A673 (cell line): ENCODE results near the gene SLC16A9.

Experiments
- CTCF ChIP-seq: fragments of 300-800, 200-600 bp; sonication (generic); conservative IDR thresholded peaks from 2 replicates; pipeline ENCODE4 v1.5.1; 2017; ENCODE audit warnings: low read depth, mild to moderate bottlenecking, antibody characterized with exemption, low read length, moderate library complexity, mixed read lengths
- EZH2 ChIP-seq: fragments of 200-600 bp; sonication (generic); IDR thresholded peaks from 2 replicates; pipeline ENCODE4 v1.6.1; 2017; ENCODE audit warnings: borderline replicate concordance, low read depth, mild to moderate bottlenecking, mixed read lengths, antibody characterized with exemption, low read length; ENCODE audit not compliant: poor library complexity, severe bottlenecking

DNA sequence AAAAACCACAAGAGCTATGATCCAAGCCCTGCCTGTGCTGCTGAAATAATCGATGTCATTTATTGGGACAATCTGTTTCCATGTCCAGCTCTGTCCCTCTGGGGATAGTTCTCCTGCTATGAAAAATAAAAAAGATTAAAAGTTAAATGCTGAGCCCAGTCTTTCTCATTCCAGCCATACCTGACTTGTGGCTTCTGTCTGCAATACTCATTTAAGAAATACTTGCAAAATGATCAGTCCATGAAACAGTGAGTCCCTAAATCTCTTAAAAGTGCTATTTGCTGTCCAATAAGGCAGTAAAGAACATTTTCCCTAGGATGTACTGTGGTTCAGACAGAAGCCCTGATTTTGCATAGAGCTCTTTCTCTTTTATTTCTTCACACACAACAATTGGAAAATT lies 91.7 kb downstream of the SLC16A9 start:
- TF ChIP-seq CTCF (no peak), EZH2 (no peak)
